ENCODE data around the gene ELANE.
"Not testable (repeated sequence)": the region's sequence is repeated elsewhere in the genome, so short reads cannot be mapped to it uniquely, and the experiment has no call there.

The ELANE gene

GRCh38 chr19:814152-815078, 37.7 kb upstream of the ELANE start:
- no peak for DNase-seq

GRCh38 chr19:815079-815774, 36.9 kb upstream of the ELANE start:
- no peak for DNase-seq

- DNase-seq = no peak
Measured at GRCh38 chr19:815775-816499, 36.2 kb upstream of the ELANE start.

- no peak for DNase-seq
Measured at GRCh38 chr19:816500-816857, 35.6 kb upstream of the ELANE start.

- not testable (repeated sequence) for DNase-seq
Measured at GRCh38 chr19:820212-820611, 31.9 kb upstream of the ELANE start.

- DNase-seq = no peak
Measured at GRCh38 chr19:821231-821824, 30.8 kb upstream of the ELANE start.

- no peak for DNase-seq
Measured at GRCh38 chr19:821825-822503, 30.1 kb upstream of the ELANE start, which contains the start of gene PLPPR3. TSS of gene PLPPR3 (minus strand) at chr19:821955. CDS start at chr19:821559, 396 bp downstream.

- DNase-seq = no peak
Measured at GRCh38 chr19:823565-824121, 28.5 kb upstream of the ELANE start.

GRCh38 chr19:824885-825284, 27.2 kb upstream of the ELANE start:
- DNase-seq = no peak

GRCh38 chr19:825897-826644, 26.0 kb upstream of the ELANE start:
- no peak for DNase-seq

- no peak for DNase-seq
Measured at GRCh38 chr19:827314-827709, 24.8 kb upstream of the ELANE start.

- DNase-seq = no peak
Measured at GRCh38 chr19:827710-828321, 24.3 kb upstream of the ELANE start, which contains the start of gene AZU1. TSS of gene AZU1 (plus strand) at chr19:827837. CDS start at chr19:827847, 10 bp downstream.

- DNase-seq = no peak
Measured at GRCh38 chr19:829129-829758, 22.9 kb upstream of the ELANE start.

GRCh38 chr19:831407-832369, 20.4 kb upstream of the ELANE start:
- no peak for DNase-seq

GRCh38 chr19:834216-834615, 17.9 kb upstream of the ELANE start:
- DNase-seq = no peak

GRCh38 chr19:835210-835810, 16.8 kb upstream of the ELANE start:
- no peak for DNase-seq

GRCh38 chr19:840519-841206, 11.4 kb upstream of the ELANE start, which contains the start of gene PRTN3:
TSS of gene PRTN3 (plus strand) at chr19:840999. CDS start at chr19:841009, 10 bp downstream.
- DNase-seq = no peak

GRCh38 chr19:842802-843179, 9.3 kb upstream of the ELANE start:
- not testable (repeated sequence) for DNase-seq
